Measurements from ENCODE around the gene ZNF649.

Gene ZNF649

DNA sequence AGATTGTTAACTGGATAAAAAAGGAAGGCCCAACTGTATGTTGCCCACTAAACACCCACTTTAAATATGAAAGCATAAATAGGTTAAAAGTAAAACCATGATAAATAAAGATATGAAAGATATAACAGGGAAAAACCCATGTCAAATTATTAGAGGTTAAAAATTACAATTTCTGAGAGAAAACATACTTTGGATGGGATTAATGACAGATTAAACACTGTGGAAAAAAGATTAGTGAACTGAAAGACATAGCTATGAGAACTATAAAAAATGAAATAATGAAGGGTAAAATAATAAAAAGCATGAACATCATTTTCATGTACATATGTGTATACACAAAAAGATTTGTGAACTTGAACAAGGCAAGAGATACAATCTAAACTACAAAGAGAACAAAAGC, 14.9 kb downstream of the ZNF649 start:
- ChIA-PET POLR2A (no interaction called here), CTCF (interaction anchor here (2.3 kb wide), 1 partner anchor 14 kb away, joined by 6 read pairs; no protein-coding TSS in a partner anchor)
- TF ChIP-seq, protein P1, sequence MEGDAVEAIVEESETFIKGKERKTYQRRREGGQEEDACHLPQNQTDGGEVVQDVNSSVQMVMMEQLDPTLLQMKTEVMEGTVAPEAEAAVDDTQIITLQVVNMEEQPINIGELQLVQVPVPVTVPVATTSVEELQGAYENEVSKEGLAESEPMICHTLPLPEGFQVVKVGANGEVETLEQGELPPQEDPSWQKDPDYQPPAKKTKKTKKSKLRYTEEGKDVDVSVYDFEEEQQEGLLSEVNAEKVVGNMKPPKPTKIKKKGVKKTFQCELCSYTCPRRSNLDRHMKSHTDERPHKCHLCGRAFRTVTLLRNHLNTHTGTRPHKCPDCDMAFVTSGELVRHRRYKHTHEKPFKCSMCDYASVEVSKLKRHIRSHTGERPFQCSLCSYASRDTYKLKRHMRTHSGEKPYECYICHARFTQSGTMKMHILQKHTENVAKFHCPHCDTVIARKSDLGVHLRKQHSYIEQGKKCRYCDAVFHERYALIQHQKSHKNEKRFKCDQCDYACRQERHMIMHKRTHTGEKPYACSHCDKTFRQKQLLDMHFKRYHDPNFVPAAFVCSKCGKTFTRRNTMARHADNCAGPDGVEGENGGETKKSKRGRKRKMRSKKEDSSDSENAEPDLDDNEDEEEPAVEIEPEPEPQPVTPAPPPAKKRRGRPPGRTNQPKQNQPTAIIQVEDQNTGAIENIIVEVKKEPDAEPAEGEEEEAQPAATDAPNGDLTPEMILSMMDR (IDR thresholded peaks at IDR 0.05; ENCODE audit: insufficient read depth, low read length, missing control alignments), result no peak

DNA sequence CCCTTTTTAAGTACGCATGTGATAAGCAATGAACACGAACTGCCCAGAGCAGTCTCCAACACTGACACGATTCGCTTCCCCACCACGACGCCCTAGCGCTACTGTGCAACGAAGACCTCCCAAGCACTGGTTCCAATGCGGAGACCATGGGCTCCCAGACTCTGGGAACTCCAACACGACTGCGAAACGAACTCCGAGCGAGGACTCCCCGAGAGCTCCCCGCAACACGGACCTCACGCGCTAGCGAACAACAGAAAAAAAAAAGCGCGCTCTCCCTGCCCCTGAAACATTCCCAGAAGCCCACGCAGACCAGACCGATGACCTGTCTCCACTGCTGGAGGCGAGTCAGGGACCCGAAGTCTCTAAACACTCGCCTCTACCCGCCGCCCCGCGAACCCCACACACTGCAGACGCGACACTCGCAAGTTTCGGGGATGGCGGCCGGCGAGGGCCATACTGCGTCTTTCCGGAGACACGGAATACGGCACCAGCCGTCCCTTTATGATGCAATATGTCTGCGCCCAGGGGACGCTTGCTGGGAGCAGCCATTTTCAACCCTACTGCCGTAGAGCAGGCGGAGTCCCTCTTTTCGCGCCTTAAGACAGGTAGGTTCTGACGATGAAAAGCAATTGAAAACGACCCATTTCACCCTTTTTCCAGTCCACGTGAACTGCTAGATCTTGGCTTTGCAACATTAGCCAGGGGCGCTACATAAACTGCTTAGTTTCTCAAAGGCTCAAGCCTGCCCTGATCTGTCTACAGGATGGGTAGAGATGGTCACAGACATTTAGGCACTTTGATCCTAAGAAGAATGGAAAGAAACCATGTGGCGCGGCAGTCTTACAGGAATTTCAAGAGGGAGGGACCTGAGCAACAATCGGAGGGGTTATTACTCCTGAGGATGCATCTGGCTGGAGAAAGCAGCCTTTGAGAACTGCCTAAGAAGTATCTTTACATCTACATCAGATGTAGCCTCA, 17.0 kb downstream of the ZNF649 start, which contains the start of gene ZNF577:
Gene ZNF577, minus strand, starts transcription at position 430 of the 977 bp plus-strand sequence. CDS start 7,569 bp downstream, outside the sequence.
- CTCF ChIA-PET, result no interaction called here
- DNase-seq (ENCODE audit: low read depth, low spot score), result peak; percentile 51
- H3K4me3 ChIP-seq (ENCODE audit: low read depth, low read length), result peak within 1 kb of the TSS; percentile 85
- POLR2A ChIA-PET, result no interaction called here
- TF ChIP-seq, protein P1 (IDR thresholded peaks at IDR 0.05; ENCODE audit: insufficient read depth, low read length, missing control alignments), result no peak

More for the DNA sequence above, 14.9 kb downstream of the ZNF649 start:
- no peak overlapping the region for H3K4me3 ChIP-seq (ENCODE audit: low read depth, low read length)
- DNase-seq (ENCODE audit: low read depth, low spot score), result no peak

DNA sequence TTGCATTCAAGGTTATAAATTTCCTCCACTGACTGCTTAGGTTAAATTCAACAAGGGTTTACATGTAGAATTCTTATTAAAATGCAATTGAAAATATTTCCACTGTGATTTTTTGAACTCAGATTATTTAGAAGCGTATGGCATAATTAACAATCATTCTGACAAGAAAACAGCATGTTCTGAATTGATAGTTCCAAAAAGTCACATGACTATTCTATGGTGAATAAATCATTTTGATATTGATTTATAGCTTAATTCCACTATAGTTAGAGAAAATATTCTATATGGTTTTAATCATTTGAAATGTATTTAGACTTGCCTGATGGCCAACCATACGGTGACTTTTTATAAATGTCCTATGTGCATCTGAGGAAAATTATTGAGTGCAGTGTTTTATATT, 20.1 kb downstream of the ZNF649 start:
- TF ChIP-seq, protein P1 (IDR thresholded peaks at IDR 0.05; ENCODE audit: insufficient read depth, low read length, missing control alignments), result no peak
- POLR2A ChIA-PET, result no interaction called here
- DNase-seq (ENCODE audit: low read depth, low spot score), result no peak
- CTCF ChIA-PET, result no interaction called here
- H3K4me3 ChIP-seq (ENCODE audit: low read depth, low read length), result no peak overlapping the region

DNA sequence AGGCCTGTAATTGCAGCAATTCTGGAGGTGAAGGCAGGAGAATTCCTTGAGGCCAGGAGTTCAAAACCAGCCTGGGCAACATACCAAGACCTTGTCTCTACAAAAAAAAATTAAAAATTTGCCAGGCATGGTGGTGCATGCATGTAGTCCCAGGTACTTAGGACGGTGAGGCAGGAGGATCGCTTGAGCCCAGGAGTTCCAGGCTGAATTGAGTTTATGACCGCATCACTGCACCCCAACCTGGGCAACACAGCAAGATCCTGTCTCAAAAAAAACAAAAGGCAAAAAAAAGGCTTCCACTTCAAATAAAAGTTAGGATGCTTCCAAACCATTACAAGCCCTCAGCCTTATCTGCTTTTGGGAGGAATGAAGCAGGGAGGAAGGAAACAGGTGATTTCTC, 22.3 kb downstream of the ZNF649 start:
- POLR2A ChIA-PET, result no interaction called here
- no peak for DNase-seq (ENCODE audit: low read depth, low spot score)
- TF ChIP-seq, protein P1 (IDR thresholded peaks at IDR 0.05; ENCODE audit: insufficient read depth, low read length, missing control alignments), result no peak
- CTCF ChIA-PET, result no interaction called here
- no peak overlapping the region for H3K4me3 ChIP-seq (ENCODE audit: low read depth, low read length)

DNA sequence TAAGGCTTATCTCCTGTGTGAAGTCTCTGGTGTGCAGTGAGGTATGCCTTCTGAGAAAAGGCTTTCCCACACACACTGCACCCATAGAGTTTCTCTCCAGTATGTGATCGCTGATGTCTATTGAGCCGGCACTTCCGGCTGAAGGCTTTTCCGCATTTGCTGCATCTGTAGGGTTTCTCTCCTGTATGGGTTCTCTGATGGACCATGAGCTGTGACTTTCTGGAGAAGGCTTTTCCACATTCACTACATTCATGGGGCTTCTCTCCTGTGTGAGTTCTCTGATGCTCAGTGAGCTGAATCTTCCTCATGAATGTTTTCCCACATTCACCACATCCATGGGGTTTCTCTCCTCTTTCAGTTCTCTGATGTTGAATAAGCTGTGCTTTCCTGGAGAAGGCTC, 31.7 kb downstream of the ZNF649 start:
- H3K4me3 ChIP-seq (ENCODE audit: low read depth, low read length), result no peak overlapping the region
- no peak for DNase-seq (ENCODE audit: low read depth, low spot score)
- POLR2A ChIA-PET, result no interaction called here
- TF ChIP-seq, protein P1 (IDR thresholded peaks at IDR 0.05; ENCODE audit: insufficient read depth, low read length, missing control alignments), result no peak
- CTCF ChIA-PET, result no interaction called here

DNA sequence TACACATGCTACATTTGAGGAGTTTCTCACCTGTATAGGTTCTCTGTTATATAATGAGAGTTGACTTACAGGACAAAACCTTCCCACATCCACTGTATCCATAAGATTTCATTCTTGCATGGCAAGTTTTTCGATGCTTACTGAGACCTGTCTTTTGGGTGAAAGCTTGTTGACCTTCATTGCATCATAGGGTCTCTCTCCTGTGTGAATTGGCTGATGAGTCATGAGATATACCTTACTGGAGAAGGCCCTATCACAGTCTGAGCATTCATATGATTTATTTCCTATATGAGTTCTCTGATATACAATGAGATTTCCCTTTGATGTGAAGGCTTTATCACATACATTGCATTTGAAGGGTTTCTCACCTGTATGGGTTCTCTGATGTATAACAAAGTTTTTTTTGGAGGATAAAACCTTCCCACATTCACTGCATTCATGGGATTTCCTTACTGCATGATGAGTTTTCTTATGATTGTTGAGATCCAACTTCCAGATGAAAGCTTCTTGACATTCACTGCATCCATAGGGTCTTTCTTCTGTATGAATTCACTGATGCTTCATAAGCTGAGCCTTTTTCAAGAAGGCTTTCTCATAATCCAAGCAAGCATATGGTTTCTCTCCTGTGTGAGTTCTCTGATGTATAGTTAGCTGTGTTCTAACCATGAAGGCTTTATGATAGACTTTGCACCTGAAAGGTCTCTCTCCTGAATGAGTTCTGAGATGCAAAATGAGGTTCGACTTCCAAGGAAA, 42.8 kb downstream of the ZNF649 start:
- TF ChIP-seq, protein P1 (IDR thresholded peaks at IDR 0.05; ENCODE audit: insufficient read depth, low read length, missing control alignments), result no peak

More for the DNA sequence above, 42.8 kb downstream of the ZNF649 start:
- ChIA-PET CTCF (no interaction called here), POLR2A (no interaction called here)
- no peak for DNase-seq (ENCODE audit: low read depth, low spot score)
- H3K4me3 ChIP-seq (ENCODE audit: low read depth, low read length), result no peak overlapping the region

Data from AG04449 (cell line).